HG02798 (cell line): ENCODE measurements around the gene SHANK3.
"Not testable (repeated sequence)": the region's sequence is repeated elsewhere in the genome, so short reads cannot be mapped to it uniquely, and the experiment has no call there.

Source experiments
- ATAC-seq: cut with Tn5 transposase; IDR thresholded peaks from one replicate; pipeline ENCODE4 v1.9.1; 2021; ENCODE audit warnings: mild to moderate bottlenecking; ENCODE audit not compliant: unreplicated experiment, poor library complexity

Gene SHANK3

GRCh38 chr22:50643821-50644101 is 28.9 kb upstream of the SHANK3 start:
- not testable (repeated sequence) for ATAC-seq

GRCh38 chr22:50653256-50653655 is 19.4 kb upstream of the SHANK3 start:
- ATAC-seq, result no peak

- not testable (repeated sequence) for ATAC-seq
Measured at GRCh38 chr22:50654664-50655063, 18.0 kb upstream of the SHANK3 start.

DNA sequence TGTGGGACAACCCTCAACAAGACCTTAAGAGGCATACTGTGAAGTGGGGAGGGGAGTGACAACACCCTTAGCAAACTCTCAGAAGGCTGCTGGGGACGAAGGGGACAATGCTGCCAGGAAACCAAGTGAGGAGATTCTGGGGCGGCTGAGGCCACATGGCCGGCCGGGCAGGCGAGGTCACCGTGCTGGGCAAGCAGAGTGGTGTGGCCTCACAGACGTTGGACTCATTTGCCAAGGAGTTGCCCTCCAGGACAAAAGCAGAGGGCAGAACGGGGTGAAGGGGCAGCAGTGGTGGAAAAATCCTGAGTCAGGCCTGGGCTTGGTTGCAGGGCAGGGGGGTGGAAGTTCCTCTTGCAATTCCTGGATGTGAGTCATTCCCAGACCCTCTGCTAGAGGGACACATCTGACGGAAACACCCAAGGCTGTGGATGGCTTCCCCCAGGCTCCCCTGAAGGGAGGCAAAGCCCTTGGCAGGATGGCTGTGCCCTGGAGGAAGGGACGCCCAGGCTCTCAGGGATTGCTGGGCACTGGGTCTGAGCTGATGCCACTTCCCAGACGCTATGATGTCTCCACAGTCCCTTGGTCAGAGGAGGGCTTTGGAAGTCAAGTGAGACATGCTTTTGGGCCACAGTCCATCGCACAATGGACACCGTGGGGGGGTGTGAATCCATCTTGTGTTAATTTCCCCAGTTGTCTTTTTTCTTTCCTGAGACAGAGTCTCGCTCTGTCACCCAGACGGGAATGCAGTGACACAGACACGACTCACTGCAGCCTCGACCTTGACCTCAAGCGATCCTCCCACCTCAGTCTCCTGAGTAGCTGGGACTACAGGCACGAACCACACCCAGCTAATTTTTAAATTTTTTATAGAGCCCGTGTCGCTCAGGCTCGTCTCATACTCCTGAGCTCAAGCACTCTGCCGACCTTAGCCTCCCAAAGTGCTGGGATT is 16.2 kb upstream of the SHANK3 start:
- no peak for ATAC-seq

DNA sequence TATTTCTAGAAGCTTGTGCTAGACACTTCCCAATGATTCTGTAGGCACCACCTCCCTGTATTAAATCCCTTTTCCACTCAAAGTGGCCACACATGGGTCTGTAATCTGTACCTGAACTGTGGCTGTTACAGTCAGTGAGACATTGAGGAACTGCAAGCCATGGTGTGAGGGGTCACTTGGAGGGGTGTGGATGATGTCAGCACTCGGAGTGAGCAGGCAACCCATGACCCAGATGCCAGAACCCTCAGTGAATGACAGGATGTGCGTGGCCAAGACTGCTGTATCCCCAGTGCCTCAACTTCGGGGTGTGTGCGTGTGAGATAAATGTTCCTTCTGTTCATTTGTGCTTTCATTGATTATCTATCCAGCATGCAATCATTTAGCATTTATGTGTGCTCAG is 14.7 kb upstream of the SHANK3 start:
- ATAC-seq, result no peak

DNA sequence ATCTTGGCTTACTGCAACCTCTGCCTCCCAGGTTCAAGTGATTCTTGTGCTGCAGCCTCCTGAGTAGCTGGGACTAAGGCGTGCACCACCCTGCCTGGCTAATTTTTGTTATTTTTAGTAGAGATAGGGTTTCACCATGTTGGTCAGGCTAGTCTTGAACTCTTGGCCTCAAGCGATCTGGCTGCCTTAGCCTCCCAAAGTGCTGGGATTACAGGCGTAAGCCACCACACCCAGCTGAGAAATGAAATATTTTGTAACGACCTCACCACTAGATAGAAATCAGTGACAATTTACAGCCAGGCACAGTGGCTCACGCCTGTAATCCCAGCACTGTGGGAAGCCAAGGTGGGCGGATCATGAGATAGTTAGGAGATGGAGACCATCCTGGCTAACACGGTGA is 12.9 kb upstream of the SHANK3 start:
- not testable (repeated sequence) for ATAC-seq

DNA sequence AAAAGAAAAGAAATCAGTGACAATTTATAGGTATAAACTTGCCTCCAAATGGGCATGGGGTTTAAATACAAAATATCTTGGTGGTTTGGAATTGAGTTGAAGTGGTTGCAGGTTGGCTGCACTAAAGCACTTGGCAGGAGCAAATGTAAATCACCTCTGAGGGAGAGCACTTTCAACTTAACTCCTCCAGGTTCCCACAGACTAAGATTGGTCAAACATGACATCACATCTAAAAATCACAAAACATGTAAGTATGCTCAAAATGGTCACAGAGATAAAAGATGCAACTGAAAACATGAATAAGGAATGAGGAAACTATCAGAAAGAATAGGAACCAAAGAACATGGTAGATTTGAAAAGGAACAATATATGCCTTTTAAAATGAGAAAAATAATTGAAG is 12.3 kb upstream of the SHANK3 start:
- no peak for ATAC-seq

DNA sequence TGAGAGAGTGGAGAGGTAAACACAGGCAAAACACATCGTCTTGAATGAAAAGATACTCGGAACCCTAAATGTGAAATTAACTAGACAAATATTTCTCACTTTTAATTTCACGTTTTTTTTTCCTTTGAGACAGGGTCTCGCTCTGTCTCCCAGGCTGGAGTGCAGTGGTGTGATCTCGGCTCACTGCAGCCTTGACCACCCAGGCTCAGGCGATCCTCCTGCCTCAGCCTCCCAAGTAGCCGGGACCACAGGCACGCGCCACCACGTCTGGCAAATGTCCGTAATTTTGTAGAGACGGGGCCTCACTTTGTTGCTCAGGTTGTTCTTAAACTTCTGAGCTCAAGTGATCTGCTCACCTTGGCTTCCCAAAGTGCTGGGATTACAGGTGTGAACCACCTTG is 7.4 kb upstream of the SHANK3 start:
- no peak for ATAC-seq

DNA sequence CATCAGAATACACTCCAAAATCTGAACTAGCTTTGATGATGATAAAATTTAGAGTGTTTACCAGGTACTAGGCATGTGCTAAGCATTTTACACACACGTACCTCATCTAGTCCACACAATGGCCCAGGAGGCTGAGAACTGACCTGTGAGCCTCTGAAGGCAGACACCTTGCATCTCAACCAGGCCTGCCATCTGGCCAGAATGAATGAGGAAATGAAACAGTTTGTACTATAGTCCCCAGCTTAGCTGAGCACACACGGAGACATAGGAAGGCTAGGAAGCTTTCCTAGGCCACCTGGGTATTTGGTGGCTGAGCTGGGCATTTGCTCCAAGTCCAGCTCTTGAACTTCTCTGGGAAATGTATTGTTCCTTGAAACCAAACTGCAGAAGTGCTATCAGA is 6.9 kb upstream of the SHANK3 start:
- no peak for ATAC-seq

- no peak for ATAC-seq
Measured at GRCh38 chr22:50670513-50670912, 2.1 kb upstream of the SHANK3 start.

DNA sequence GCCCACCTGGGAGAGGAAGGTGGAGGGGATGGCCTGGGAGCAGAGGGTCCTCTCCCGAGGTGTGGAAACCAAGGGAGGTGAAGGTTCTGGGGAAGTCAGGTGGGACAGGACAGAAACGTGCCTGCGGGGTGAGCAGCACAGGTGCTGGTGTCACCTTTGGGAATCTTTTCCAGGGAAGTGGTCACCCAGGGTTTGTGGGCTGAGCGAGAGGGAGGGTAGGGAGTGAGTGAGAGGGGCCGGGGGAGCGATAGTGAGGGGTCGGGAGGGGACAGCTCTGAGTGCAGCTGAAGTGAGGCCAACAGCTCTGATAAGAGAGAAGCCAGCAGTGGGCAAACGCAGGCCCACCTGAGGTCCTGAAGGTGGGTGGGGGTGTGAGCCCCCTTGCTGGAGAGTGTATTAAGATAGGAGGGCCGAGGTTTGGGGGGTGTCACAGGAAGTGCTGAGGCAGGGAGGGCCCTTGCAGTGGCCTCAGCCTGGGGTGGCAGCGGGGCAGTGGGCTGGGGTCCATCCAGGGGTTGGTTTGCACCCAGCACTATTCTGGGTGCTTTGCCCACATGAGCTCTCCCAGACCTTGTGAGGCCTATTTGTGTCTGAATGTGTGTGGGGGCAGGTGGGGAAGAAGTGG is 1.6 kb upstream of the SHANK3 start:
- no peak for ATAC-seq

DNA sequence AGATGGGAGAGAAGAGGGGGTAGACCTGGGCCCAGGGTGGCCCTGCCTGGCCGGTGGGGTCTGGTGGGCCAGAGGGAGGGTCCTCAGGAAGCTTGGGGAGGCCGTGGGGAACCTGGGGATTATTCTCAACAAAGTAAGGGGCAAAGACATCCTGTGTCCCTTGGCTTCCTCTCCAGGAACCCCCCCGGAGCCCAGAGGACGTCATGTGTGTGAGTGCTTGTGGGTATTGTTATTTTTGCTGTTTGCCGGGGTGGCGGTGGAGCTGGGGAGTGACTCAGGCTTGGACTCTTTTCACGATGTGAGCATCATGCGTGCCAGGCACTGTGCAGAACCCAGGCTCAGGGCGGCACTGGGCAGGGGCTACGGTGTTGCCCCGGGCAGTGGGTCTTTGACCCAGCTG is 982 bp upstream of the SHANK3 start:
- no peak for ATAC-seq

DNA sequence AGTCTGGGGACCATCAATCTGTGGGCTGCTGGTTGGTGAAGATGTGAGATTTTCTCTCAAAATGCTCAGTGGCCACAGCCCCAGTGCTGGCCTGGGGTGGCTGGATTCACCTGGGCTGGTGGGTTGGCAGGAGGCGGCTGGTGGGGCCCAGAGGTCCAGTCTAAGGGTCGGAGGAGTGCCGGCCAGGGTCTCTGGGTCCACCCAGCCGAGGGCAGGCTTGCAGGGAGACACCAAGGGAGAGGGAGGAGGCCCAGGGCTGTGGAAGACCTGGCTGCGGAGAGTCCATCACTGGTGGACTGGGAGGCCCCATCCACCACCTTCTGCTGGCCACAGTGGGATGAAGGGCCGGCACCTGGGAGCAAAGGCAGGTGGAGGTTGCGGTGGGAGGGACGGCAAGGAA is 582 bp upstream of the SHANK3 start:
- no peak for ATAC-seq

GRCh38 chr22:50673231-50674129 is 857 bp downstream of the SHANK3 start:
- no peak for ATAC-seq

- no peak for ATAC-seq
Measured at GRCh38 chr22:50674130-50674500, 1.5 kb downstream of the SHANK3 start.

DNA sequence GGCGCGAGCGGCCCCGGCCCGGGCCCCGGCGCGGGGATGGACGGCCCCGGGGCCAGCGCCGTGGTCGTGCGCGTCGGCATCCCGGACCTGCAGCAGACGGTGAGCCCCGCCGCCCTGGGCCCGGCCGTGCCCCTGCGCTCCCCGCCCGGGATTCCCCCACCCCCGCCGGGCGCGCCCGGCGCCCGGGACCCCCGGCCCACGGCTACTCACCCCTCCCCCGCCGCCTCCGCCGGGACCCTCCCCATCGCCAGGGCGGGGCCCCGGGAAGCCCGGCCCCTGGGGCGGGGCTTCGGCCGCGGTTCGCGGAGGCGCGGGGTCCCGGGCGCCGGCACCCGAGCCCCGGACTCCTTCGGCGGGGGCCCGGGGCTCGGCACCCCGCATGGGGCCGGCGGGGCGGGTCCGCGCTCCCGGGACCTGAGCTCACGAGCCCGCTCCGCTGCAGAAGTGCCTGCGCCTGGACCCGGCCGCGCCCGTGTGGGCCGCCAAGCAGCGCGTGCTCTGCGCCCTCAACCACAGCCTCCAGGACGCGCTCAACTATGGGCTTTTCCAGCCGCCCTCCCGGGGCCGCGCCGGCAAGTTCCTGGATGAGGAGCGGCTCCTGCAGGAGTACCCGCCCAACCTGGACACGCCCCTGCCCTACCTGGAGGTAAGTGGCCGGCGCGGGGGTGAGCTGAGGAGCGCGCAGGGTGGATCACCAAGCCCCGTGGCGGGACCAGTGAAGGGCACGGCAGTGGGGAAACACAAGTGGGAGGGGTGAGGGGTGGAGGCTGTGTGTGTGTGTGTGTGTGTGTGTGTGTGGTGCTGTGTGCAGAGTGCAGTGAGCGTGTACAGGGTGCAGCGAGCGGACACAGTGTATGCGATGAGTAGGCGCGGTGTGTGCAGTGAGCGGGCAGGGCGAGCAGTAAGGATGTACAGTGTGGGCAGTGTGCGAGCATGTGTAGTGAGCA is 2.3 kb downstream of the SHANK3 start:
- no peak for ATAC-seq

DNA sequence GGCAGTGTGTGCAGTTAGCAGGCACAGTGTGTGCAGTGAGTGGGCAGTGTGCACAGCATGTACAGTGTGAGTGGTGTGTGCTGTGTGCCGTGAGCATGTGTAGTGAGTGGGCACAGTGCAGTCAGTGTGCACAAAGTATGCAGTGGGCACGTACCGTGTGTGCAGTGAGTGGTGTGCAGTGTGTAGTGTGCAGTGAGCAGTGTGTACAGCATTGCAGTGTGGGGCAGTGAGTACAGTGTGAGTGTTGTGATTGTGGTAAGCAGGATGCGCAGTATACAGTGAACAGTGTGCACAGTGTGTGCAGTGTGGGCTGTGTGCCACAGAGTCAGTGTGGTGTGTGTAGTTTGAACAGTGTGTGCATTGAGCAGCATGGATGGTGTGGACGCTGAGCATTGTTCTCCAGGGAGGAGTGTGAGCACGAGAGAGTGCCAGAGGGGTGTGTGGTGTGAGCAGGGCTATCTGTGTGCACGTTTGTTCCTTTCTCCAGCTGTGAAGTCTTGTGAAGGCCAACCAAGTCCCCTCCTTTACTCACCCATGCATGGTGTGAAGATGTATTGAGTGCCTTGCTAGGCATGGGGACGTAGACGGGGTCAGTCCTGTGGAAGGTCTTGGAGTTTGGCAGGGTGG is 3.0 kb downstream of the SHANK3 start:
- no peak for ATAC-seq

GRCh38 chr22:50676180-50676636 is 3.6 kb downstream of the SHANK3 start:
- no peak for ATAC-seq
